Omental fat pad (tissue), 4 donors: ENCODE data around the gene ACOX3. TPM values are rescaled to one million over a fixed set of nuclear protein-coding genes. Genes with fewer than 3 reads are reported as not detected.

ENCODE experiments used
- ATAC-seq: fragments of 150-250 bp; one replicate; pipeline ENCODE4 v1.9.1; 2016; ENCODE audit warnings: mild to moderate bottlenecking, moderate library complexity; ENCODE audit not compliant: low FRiP score
- DNase-seq: peaks from one replicate; pipeline ENCODE4 v3.0.0-alpha.2; 2019; ENCODE audit warnings: low spot score
- CTCF ChIP-seq, 3 donors: fragments of 450-650 bp; IDR thresholded peaks; one replicate each; pipeline ENCODE4 v1.5.1; 2016 to 2017; ENCODE audit warnings: antibody characterized with exemption in 3 of 3, mild to moderate bottlenecking in 3 of 3, moderate library complexity in 2 of 3
- total RNA-seq, 4 donors: library from RNA; depleted of rRNA; stranded (reverse); fragments of >200 nt; gene quantifications; one replicate each; pipeline ENCODE4 v1.1.0, GENCODE V29; 2016

ACOX3 gene
- total RNA-seq, 4 donors from 2014 or later: 14.7 to 28.2 (median 23.6) TPM

GRCh38 chr4:8457646-8458252 lies 17.2 kb upstream of the ACOX3 start:
- ATAC-seq (no peak), DNase-seq (no peak)
- TF ChIP-seq CTCF (IDR thresholded peaks at IDR 0.05): no peak

- ATAC-seq (no peak), DNase-seq (no peak)
- no peak for TF ChIP-seq CTCF (IDR thresholded peaks at IDR 0.05)
Measured at GRCh38 chr4:8453957-8454356, 13.4 kb upstream of the ACOX3 start.

- no peak for TF ChIP-seq CTCF (IDR thresholded peaks at IDR 0.05)
- ATAC-seq: no peak
- no peak for DNase-seq
Measured at GRCh38 chr4:8451440-8452182, 11.1 kb upstream of the ACOX3 start.

- ATAC-seq: no peak
- no peak for TF ChIP-seq CTCF (IDR thresholded peaks at IDR 0.05)
- DNase-seq: no peak
Measured at GRCh38 chr4:8446122-8446521, 5.6 kb upstream of the ACOX3 start.

GRCh38 chr4:8443801-8444200 lies 3.3 kb upstream of the ACOX3 start:
- DNase-seq (no peak), ATAC-seq (no peak)
- no peak for TF ChIP-seq CTCF (IDR thresholded peaks at IDR 0.05)

GRCh38 chr4:8442596-8443358 lies 2.3 kb upstream of the ACOX3 start:
- no peak for DNase-seq
- no peak for TF ChIP-seq CTCF (IDR thresholded peaks at IDR 0.05)

More at GRCh38 chr4:8442596-8443358, 2.3 kb upstream of the ACOX3 start:
- no peak for ATAC-seq
